ENCODE measurements around the gene CACNG1.

CACNG1 gene

DNA sequence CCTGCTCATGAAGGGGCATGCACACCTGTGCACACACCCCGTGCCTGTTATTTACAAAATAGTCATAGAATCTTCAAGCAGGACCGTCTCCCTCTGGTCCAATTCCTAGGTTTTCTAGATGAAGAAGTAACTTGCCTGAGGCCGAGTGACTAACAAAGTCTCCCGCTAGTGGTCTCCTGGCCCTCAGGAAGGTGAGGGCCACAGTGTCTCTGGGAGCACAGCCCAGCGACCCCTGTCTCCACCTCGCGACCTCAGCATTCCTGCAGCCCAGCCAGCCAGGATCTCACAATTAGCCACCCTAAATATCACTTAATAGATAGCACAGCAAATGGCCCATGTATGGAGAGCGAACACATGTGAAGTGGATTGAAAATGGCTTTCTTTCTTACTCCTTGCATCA is 30.5 kb upstream of the CACNG1 start:
- Histone ChIP-seq H3K4me3 (replicated peaks; ENCODE audit: insufficient read depth, low read length) (no peak overlapping the region), H3K27ac (replicated peaks) (no peak overlapping the region), H3K27me3 (ENCODE audit: insufficient read depth, poor library complexity, severe bottlenecking) (no peaks in the 10 kb centered on the region)
- TF ChIP-seq, protein P1, sequence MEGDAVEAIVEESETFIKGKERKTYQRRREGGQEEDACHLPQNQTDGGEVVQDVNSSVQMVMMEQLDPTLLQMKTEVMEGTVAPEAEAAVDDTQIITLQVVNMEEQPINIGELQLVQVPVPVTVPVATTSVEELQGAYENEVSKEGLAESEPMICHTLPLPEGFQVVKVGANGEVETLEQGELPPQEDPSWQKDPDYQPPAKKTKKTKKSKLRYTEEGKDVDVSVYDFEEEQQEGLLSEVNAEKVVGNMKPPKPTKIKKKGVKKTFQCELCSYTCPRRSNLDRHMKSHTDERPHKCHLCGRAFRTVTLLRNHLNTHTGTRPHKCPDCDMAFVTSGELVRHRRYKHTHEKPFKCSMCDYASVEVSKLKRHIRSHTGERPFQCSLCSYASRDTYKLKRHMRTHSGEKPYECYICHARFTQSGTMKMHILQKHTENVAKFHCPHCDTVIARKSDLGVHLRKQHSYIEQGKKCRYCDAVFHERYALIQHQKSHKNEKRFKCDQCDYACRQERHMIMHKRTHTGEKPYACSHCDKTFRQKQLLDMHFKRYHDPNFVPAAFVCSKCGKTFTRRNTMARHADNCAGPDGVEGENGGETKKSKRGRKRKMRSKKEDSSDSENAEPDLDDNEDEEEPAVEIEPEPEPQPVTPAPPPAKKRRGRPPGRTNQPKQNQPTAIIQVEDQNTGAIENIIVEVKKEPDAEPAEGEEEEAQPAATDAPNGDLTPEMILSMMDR (IDR thresholded peaks at IDR 0.05; ENCODE audit: insufficient read depth, low read length) = no peak
- TF ChIP-seq, protein P2, sequence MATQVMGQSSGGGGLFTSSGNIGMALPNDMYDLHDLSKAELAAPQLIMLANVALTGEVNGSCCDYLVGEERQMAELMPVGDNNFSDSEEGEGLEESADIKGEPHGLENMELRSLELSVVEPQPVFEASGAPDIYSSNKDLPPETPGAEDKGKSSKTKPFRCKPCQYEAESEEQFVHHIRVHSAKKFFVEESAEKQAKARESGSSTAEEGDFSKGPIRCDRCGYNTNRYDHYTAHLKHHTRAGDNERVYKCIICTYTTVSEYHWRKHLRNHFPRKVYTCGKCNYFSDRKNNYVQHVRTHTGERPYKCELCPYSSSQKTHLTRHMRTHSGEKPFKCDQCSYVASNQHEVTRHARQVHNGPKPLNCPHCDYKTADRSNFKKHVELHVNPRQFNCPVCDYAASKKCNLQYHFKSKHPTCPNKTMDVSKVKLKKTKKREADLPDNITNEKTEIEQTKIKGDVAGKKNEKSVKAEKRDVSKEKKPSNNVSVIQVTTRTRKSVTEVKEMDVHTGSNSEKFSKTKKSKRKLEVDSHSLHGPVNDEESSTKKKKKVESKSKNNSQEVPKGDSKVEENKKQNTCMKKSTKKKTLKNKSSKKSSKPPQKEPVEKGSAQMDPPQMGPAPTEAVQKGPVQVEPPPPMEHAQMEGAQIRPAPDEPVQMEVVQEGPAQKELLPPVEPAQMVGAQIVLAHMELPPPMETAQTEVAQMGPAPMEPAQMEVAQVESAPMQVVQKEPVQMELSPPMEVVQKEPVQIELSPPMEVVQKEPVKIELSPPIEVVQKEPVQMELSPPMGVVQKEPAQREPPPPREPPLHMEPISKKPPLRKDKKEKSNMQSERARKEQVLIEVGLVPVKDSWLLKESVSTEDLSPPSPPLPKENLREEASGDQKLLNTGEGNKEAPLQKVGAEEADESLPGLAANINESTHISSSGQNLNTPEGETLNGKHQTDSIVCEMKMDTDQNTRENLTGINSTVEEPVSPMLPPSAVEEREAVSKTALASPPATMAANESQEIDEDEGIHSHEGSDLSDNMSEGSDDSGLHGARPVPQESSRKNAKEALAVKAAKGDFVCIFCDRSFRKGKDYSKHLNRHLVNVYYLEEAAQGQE (IDR thresholded peaks at IDR 0.05; ENCODE audit: insufficient replicate concordance, low read depth) = no peak
- TF ChIP-seq GABPA (IDR thresholded peaks at IDR 0.05; ENCODE audit: low read depth) (no peak), POLR2AphosphoS5 (IDR thresholded peaks at IDR 0.05; ENCODE audit: low read depth) (no peak), SPI1 (IDR thresholded peaks at IDR 0.05; ENCODE audit: borderline replicate concordance, low read depth) (no peak)
- DNase-seq (ENCODE audit: low read depth in 1 of 2, low spot score in 1 of 2) = no peak

- DNase-seq (ENCODE audit: low read depth in 1 of 2, low spot score in 1 of 2) = no peak
- no peaks in the 10 kb centered on the region for H3K27me3 ChIP-seq (ENCODE audit: insufficient read depth, poor library complexity, severe bottlenecking)
- no peak overlapping the region for H3K4me3 ChIP-seq (replicated peaks; ENCODE audit: insufficient read depth, low read length)
- H3K27ac ChIP-seq (replicated peaks) = no peak overlapping the region
- TF ChIP-seq POLR2AphosphoS5 (IDR thresholded peaks at IDR 0.05; ENCODE audit: low read depth) = no peak
- no peak for TF ChIP-seq GABPA (IDR thresholded peaks at IDR 0.05; ENCODE audit: low read depth)
- TF ChIP-seq, protein P2 (IDR thresholded peaks at IDR 0.05; ENCODE audit: insufficient replicate concordance, low read depth) = no peak
- no peak for TF ChIP-seq SPI1 (IDR thresholded peaks at IDR 0.05; ENCODE audit: borderline replicate concordance, low read depth)
- TF ChIP-seq, protein P1 (IDR thresholded peaks at IDR 0.05; ENCODE audit: insufficient read depth, low read length) = no peak
These were observed 29.4 kb upstream of the CACNG1 start for GRCh38 chr17:67015001-67015400.

GRCh38 chr17:67016039-67016762 is 28.2 kb upstream of the CACNG1 start:
- DNase-seq (ENCODE audit: low read depth in 1 of 2, low spot score in 1 of 2) = no peak
- no peaks in the 10 kb centered on the region for H3K27me3 ChIP-seq (ENCODE audit: insufficient read depth, poor library complexity, severe bottlenecking)
- H3K27ac ChIP-seq (replicated peaks) = no peak overlapping the region
- H3K4me3 ChIP-seq (replicated peaks; ENCODE audit: insufficient read depth, low read length) = no peak overlapping the region
- TF ChIP-seq SPI1 (IDR thresholded peaks at IDR 0.05; ENCODE audit: borderline replicate concordance, low read depth) (no peak), GABPA (IDR thresholded peaks at IDR 0.05; ENCODE audit: low read depth) (no peak), POLR2AphosphoS5 (IDR thresholded peaks at IDR 0.05; ENCODE audit: low read depth) (no peak)
- TF ChIP-seq, protein P2 (IDR thresholded peaks at IDR 0.05; ENCODE audit: insufficient replicate concordance, low read depth) = no peak
- TF ChIP-seq, protein P1 (IDR thresholded peaks at IDR 0.05; ENCODE audit: insufficient read depth, low read length) = no peak
